WERI-Rb-1 (cell line): ENCODE data around the gene WIPF2.

Source experiments
- DNase-seq: peaks from one replicate; pipeline ENCODE4 v3.0.0-alpha.2; 2020
- H3K27ac ChIP-seq: fragments of 250-450 bp; sonication (Bioruptor Pico); 2 replicates; pipeline ENCODE4 v1.5.1; 2020; ENCODE audit warnings: mild to moderate bottlenecking, moderate library complexity
- H3K27me3 ChIP-seq: fragments of 250-450 bp; sonication (Bioruptor Pico); 2 replicates; pipeline ENCODE4 v1.5.1; 2021; ENCODE audit warnings: mild to moderate bottlenecking, low read depth, moderate library complexity; ENCODE audit not compliant: insufficient read depth, severe bottlenecking
- H3K36me3 ChIP-seq: fragments of 250-450 bp; sonication (Bioruptor Pico); 2 replicates; pipeline ENCODE4 v1.5.1; 2020; ENCODE audit warnings: mild to moderate bottlenecking, moderate library complexity
- H3K4me3 ChIP-seq: 2 replicates; pipeline ENCODE4 v1.5.1; 2011; ENCODE audit warnings: low read depth, mild to moderate bottlenecking, control low read depth, low read length
- H3K9me3 ChIP-seq: fragments of 250-450 bp; sonication (Bioruptor Pico); 2 replicates; pipeline ENCODE4 v1.5.1; 2021; ENCODE audit warnings: mild to moderate bottlenecking, moderate library complexity; ENCODE audit not compliant: severe bottlenecking
- TF ChIP-seq, protein P1 (sequence below): IDR thresholded peaks from 2 replicates; pipeline ENCODE4 v1.5.1; 2011; ENCODE audit warnings: low read depth, mild to moderate bottlenecking, control low read depth, inconsistent platforms, low read length

Gene WIPF2

DNA sequence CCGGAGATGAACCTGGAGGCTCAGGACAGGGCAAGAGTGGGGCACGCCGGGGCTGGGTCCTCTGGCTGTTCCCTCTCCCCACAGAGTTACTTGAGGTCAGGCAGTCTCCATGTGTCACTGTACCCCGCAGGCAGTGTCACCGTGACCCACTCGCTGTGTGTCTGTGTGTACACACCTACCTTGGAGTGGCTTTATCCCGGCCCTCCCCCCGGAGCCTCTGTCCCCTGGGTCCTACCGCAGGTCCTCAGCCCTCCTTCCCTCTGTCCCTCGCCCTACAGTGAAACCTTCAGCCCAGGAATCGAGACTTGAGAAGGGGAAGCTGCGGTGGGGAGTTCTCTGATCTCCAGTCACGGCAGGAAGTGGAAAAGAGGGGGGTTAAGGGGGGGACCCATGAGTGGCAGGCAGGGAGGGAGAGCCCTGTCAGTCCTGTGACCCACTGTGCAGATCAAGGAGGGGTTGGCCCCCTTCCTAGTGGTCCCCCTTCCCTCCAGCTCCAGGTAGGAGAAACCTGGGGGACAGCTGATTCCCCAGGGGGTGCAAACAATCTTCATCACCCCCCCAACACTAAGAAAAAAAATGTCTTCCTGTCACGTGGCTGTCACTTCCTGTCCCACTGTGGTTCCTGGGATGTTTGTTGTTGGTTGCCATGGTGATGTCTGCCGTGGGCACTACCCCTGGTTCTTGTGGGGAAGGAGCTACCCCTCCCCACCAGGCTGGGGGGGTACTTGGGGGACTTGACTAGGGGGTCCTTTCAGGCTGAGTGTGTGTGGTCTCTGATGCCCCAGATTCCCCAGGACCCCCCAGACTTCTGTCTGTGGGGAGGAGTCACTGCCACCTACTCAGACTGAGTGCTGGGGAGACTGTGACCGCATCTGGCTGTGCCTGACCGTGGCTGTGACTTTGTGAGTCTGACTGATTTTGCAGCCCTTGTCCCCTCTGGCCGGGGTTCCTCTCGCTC, 103.5 kb downstream of the WIPF2 start:
- Histone ChIP-seq H3K4me3 (no peak overlapping the region), H3K36me3 (no peaks in the 10 kb centered on the region; the same call in 1 of the 2 replicates)
- TF ChIP-seq, protein P1, sequence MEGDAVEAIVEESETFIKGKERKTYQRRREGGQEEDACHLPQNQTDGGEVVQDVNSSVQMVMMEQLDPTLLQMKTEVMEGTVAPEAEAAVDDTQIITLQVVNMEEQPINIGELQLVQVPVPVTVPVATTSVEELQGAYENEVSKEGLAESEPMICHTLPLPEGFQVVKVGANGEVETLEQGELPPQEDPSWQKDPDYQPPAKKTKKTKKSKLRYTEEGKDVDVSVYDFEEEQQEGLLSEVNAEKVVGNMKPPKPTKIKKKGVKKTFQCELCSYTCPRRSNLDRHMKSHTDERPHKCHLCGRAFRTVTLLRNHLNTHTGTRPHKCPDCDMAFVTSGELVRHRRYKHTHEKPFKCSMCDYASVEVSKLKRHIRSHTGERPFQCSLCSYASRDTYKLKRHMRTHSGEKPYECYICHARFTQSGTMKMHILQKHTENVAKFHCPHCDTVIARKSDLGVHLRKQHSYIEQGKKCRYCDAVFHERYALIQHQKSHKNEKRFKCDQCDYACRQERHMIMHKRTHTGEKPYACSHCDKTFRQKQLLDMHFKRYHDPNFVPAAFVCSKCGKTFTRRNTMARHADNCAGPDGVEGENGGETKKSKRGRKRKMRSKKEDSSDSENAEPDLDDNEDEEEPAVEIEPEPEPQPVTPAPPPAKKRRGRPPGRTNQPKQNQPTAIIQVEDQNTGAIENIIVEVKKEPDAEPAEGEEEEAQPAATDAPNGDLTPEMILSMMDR: no peak

DNA sequence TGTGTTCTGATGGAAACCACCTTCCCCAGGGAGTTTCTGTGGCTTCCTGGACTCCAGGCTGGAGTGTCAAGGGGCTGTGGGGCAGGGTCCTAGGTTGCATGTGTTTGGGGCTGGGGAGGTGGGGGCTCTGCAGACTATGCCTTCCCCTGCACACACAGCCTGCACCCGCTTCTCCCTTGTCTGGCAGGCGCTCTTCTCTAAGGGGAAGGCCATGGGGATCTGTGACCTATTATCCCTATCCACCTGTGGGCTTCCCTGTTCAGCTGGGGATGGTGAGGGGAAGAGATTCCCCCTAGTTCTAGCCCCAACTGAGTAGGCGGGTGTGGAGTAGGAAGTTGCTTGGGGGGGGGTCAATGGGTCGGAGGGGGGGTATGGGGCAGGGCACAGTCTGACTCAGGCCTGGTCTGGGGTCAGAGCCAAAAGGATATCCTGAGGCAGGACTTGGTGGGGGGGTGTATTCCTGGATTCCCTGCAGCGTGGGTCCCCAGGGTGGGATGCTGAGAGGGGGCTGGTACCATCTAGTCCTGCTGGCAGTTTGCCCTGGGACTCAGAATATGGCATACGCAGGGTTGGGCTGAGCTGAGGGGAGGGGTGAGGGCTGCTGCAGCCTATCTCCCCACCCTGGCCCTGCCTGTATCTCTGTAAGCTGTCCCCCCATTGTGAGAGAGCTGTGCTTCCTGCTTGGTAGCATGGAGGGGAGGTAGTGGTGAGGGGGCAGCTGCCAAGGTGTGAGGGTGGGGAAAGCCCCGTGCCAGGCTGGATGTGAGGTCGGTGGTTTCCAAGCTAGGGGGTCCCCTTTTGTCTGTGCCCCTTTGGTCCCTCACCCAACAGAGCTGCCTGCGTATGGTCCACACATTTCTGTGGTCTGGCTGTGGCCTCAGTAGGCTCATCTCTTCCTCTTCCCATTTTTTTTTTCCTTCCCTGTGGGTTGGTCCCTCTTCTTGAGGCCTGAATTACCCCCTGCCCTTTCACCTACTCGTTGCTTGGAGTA, 104.6 kb downstream of the WIPF2 start:
- H3K36me3 ChIP-seq: no peaks in the 10 kb centered on the region; the same call in 1 of the 2 replicates
- TF ChIP-seq, protein P1: no peak
- H3K9me3 ChIP-seq: no peaks in the 10 kb centered on the region
- H3K27ac ChIP-seq: no peak overlapping the region
- DNase-seq: no peak
- no peak overlapping the region for H3K4me3 ChIP-seq
- H3K27me3 ChIP-seq: no peaks in the 10 kb centered on the region

More for the DNA sequence above, 103.5 kb downstream of the WIPF2 start:
- Histone ChIP-seq H3K9me3 (no peaks in the 10 kb centered on the region), H3K27me3 (no peaks in the 10 kb centered on the region), H3K27ac (no peak overlapping the region)
- DNase-seq: no peak

DNA sequence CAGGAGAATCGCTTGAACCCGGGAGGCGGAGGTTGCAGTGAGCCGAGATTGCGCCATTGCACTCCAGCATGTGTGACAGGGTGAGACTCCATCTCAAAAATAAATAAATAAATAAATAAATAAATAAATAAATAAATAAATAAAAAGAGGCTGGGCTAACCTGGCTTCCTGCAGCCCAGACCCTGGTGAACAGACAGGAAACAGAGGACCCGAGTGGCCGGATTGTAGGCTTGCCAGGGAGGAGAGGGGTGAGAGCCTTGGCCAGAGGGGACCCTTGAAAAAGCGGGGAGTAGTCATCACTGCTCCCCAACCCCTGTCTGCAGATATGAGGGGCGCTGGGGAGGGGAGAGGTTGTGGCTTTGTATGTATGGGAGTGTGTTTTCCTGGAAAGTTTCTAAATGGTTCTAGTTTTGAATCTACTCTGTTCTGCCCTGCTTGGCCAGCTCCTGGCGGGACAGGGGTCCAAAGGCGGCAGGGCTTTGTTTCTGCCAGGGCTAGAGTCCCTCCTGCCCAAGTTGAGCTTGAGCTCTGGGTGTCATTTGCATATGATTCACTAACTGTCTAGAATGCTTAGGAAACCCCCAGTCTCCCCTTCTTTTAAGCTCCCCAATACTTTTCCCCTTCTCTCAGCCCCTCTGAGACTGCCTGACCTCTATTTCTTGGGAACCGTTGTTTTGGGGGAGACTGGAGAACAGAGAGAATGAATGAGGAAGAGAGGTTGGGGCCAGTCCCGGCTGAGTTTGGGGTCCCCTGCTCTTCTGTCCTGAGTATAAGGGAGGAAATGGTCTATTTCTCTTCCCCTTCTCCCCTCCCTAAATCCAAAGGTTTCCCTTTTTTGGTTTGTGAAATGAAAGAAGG, 106.3 kb downstream of the WIPF2 start:
- H3K4me3 ChIP-seq: no peak overlapping the region
- TF ChIP-seq, protein P1: no peak
- H3K27ac ChIP-seq: no peak overlapping the region
- DNase-seq: no peak
- H3K27me3 ChIP-seq: no peaks in the 10 kb centered on the region
- no peaks in the 10 kb centered on the region for H3K9me3 ChIP-seq
- no peaks in the 10 kb centered on the region; the same call in 1 of the 2 replicates for H3K36me3 ChIP-seq

DNA sequence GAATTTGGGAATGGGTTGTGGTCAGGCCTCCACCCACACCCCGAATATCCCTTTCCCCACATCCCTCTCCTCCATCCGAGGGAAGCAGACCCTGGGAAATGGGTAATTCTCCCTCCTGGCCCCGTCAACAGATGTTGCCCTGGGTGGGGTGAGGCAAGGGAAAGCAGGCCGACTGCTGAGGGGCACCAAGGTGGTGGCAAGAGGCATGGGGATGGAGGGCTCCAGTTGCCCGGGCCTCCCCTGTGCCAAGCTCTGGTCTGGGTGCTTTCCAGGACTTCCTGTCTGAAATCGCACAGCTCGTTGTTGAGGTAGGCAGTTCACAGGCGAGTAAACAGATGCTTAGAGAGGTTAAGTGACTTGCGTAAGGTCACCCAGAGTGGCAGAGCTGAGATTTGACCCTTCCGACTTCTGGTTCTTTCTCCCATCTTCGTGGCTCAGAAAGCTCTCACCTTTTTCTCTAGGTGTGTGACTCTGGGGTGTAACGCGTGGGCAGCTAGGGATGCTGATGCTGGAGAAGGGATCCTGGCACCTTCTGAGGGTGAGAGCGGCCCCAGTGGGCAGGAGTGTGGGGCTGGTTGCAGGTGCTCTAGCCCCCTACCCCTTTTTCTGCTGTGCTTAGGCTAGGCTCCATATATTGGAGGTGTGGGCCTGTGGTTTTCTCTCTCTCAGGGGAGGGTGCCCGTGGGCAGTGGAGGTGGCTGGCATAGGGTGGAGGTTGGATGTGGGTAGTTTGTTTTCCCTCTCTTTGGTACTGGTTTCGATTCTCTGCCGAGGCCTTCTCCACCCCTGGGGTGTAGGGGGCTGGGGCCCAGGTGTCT, 107.1 kb downstream of the WIPF2 start:
- Histone ChIP-seq H3K9me3 (no peaks in the 10 kb centered on the region), H3K27ac (no peak overlapping the region), H3K4me3 (no peak overlapping the region), H3K36me3 (peaks cover 5% of the 10 kb centered on the region), H3K27me3 (no peaks in the 10 kb centered on the region)
- TF ChIP-seq, protein P1: no peak
- no peak for DNase-seq
